NCI-H1694 treated with DMSO at 0.1 percent for 48 hours (cell line): Measurements from ENCODE around the gene CKS2.

Source experiments
- DNase-seq: peaks from one replicate; lab custom pipeline; 2025; lab: John Stamatoyannopoulos, UW

CKS2 gene

DNA sequence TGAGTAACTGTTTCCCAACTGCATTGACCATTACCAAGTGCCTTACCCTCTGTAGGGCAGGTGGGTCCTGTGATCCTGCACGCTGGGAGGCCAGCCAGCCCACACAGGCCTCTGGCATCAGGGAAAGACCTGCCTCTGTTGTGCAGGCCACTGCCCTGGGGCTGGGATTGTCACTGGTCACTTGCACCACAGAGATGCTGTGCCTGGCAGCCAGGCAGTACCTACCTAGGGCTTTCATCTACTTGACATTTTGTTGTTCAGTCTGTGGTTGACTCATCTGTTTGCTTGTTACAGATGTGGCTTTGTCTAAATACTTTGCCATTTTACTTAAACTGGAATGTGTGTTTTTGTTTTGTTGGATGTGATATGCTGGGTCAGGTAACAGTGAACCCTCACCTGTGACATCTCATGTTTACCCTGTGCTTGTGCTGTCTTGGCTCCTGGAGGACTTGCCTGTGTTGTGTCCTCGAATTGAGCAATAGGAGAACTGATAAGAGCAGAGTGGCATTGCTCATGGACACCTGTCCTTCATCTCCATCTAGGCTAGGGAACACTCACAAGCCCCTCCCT, 40.1 kb downstream of the CKS2 start:
- DNase-seq, result no peak

DNA sequence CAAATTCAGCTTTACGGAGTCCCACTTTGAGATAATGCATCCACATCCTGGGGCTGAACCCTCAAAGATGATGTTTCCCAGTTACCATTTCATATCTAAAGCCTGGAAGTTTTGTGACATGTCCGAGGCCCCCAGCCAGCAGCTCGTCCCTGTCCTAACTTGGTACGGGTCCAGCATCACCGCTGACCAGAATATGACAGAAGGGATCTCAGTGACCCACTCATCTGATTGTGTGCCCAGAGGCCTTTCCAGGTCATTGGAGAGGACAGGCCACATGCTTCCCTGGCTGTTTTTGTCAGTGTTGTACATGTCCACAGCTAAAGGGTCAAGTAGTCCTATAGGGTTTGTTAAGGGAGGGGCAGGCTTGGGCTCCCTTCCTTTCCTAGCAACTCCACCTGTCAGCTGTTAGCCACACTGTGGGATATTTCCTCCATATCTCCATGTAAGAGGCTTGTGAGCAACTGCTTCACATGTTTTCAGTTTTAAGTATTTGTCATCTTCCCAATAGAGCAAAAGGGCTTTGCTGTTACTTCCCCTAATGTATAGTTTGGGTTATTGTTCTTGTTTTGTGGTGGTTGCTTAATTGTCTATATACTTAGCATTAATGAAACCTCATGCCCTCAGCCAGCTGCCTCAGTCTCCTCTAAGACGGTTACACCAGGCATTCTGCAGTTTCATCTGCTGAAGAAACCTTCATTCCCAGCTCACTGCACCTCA, 40.7 kb downstream of the CKS2 start:
- DNase-seq, result no peak

DNA sequence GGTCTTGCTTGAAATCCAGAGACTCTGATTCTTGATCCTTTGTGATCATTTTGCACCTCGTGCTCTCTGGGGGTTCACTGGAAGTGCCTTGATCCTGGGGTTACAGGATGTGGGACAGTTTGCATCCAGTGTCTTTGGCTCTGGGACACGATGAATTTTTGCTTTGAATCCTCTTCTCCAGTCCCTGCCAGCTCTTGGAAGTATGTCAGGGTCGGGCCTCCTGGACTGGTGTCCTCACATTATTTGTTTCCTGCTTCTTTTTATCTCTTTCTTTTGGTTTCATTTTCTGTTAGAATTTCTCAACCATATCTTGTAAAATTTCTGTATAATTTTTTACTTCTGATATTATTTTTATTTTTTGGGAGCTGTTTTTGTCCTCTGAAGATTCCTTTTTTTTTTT, 41.5 kb downstream of the CKS2 start:
- no peak for DNase-seq

DNA sequence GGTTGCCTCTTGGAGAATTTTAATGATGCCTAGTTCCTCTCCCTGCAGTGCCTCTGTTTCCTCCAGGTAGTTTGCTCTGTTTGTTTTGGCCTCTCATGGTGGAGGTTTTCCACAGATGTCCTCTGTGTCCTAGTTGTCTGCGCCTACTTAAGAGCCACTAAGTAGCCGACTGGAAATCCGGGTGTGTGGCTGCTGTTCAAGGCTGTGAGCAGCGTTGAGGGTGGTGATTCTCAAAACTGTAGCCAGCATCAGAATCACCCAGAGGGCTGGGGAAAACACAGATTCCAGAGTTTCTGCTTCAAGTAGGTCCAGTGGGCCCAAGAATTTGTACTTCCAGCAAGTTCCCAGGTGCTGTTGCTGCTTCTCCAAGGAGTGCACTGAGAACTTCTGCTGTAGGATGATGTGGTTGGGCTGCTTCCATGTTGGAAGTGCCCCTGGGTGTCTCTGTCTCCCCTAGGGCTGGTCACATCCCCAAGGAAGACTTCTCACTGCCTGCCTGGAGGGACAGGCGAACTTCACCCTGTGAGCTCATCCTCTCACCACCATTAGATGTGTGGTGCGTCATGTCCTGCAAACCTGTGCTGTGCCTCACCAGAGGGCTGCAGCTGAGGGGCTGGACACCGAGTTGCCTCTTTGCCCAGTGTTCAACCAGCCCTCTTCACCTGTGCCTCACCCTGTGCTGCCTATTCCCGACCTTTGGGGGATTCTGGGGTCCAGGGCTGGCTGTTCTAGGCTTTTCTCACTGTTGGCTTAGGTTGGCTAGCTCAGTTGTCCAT, 42.1 kb downstream of the CKS2 start:
- no peak for DNase-seq

DNA sequence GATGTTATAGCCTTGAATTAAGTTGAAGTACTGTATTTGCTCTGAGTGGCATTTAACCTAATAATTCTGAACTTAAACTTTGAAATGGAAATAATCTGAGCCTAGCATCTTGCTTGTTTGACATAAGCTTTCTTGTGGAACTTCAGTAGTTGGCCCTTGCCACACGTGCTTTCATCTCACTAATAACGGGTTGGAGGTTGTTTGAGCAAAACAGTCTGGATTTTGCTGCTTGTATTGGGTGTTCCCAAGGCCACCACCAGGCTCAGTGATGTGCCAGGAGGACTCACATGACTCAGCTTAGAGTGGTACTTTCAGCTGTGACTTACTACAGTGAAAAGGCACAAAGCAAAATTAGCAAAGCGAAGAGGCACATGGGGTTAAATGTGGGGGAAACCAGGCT, 43.0 kb downstream of the CKS2 start:
- DNase-seq, result no peak

DNA sequence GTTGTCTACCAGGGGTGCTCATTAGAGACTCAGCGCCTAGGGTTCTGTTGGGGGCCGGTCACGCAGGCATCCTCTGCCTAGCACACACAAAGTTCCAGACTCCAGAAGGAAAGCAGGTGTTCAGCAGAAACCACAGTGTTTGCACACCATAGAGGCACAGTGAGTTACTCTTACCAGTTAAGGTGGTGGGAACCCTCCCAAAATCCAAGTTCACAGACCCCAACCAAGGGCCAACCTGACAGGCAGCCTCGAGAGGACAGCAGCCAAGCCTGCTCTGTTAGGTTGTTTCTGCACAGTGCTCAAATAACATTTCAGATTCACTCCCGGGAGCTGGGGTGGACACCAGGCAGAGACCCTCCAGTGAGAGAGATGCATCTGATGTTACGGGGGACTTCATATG, 43.5 kb downstream of the CKS2 start:
- no peak for DNase-seq

DNA sequence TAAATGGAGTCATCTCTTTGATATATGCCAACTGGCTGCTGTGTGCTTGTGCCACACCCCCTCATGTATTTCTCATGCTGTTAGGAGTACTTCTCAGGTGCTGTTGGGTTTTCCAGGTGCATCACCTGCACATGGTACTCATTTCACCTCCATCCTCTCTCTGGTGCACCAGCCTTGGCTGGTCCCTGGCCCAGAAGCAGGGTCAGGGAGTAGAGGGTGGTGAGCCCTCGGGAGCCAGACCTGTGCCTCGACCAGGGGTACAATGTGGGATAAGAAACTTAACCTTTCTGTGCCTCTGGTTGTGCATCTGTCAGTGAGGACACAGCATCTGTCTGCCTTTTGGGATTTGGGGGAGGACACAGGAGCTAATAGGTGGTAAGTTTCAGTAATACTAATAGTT, 45.8 kb downstream of the CKS2 start:
- no peak for DNase-seq

DNA sequence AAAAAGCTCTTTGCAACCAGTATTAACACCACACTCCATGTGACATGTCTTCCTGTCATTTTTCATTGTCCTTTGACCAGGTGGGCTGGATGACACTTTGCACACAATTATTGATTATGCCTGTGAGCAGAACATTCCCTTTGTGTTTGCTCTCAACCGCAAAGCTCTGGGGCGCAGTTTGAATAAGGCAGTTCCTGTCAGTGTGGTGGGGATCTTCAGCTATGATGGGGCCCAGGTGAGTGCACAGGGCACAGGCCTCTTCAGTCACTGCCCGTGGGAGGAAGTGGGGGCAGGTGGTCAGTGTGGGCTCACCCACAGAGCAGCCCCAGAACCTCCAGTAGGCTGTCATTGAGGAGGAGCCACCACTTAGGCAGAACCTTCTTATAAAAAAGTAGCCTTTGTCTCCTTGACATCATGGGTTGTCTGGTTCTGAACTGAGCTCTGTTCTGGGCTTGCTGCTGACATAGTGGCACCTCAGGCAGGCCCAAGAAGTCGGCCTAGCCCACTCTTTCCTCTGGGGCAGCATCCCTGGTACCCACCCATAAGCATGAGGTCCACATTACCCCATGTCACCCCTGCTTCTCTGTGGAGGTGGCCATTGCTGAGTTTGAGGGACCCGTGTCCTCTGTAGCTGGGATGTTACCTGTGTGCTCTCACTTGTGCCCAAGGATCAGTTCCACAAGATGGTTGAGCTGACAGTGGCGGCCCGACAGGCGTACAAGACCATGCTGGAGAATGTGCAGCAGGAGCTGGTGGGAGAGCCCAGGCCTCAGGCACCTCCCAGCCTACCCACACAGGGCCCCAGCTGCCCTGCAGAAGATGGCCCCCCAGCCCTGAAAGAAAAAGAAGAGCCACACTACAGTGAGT, 46.6 kb downstream of the CKS2 start:
- DNase-seq, result no peak

DNA sequence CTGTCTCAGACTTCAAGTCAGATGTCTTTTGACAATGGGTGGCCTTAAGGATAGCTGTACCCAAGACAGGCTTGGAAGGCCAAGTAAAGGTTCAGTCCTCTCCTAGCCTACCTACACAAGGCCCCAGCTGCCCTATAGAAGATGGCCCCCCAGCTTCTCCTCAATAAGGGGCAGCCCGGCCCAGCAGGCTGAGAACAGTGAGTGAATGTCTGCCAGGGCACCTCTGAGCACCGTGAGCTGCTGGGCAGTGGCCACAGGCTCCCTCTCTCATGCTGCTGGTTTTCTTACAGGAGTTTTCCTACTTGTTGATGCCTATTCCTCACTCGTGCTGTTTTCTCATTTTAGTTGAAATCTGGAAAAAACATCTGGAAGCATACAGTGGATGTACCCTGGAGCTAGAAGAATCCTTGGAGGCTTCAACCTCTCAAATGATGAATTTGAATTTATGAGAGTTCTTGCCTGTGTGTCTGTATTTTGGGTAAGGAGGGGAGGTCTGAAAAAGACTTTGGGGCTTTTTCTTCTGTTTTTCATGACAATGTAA, 47.5 kb downstream of the CKS2 start:
- no peak for DNase-seq

DNA sequence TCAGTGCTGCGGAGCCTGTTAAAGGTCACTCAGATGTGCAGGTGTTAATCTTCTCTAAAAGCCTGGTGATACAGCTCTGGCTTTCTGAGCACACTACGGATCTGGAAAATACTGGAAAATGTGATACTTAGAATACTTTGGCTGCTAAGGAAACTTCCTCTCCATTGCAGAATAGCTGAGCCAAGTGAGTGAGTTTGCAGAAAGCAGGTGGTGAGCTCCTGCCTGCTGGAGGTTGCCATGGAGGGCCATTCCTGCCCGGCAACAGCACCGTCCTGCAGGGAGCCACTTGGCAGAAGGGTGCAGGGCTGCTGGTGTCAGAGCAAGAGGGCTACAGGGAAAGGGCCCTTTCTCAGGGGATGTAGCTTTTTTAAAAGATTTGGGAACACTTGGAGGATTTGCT, 48.0 kb downstream of the CKS2 start:
- peak; percentile 16 for DNase-seq

DNA sequence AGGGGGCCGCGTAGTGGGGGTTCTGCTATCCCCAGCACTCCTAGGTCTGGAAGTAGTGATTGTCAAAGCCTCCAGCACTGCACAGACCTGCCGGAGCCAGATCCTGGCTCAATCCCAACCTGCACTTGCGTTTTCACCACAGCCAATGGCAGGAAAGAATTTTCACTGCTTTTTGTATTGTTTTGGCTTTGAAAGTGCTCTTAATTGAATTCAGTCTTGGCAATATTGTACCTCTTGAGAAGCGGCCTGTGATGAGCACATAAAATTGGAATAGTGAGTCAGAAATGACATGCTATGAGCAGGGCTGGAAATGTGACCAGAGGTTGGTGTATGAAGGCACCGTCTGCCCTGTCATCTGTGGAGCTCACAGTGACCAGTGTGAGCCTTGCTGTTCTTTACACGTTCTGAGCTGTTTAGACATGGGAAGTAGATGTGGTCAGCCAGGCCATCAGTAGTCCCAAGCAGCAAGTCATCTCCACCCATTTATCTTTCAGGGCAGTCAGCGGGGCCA, 48.8 kb downstream of the CKS2 start:
- DNase-seq, result peak; percentile 37

DNA sequence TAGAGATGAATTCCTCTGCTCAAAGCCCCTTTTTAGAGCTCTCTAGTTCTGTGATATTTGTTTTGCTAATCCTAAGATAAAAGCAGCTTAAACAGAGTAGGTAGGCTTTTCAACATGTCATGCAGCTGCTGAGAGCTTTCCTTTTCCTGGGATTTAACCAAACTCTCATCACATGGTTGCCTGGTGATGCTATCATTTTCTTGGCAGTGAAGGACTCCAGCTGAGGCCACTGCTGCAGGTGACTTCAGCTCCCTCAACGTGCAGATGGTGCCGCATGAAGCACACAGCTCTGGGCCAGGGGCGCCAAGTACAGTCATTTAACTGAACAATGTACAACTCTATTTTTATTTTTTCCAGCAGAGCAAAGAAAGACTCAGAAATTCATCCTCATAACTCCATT, 49.5 kb downstream of the CKS2 start:
- DNase-seq, result peak; percentile 39

DNA sequence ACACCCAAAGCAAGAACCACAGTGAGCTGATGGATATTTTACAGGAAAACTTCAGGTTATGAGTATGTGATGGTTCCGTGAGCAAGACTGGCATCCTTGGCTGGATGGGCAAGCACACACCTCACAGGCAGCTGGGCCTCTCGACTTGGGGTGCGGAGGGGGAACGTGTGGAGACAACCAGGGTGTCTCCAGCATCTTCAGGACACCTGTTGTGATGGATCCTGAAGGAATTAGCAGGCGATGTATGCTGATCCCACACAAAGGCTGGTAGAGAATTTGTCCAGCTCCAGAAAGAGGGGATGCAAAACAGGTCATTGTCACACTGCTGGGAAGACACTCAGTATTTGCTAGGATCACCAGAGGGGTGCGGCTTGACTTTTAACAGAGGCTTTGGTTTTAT, 50.0 kb downstream of the CKS2 start:
- DNase-seq, result no peak

DNA sequence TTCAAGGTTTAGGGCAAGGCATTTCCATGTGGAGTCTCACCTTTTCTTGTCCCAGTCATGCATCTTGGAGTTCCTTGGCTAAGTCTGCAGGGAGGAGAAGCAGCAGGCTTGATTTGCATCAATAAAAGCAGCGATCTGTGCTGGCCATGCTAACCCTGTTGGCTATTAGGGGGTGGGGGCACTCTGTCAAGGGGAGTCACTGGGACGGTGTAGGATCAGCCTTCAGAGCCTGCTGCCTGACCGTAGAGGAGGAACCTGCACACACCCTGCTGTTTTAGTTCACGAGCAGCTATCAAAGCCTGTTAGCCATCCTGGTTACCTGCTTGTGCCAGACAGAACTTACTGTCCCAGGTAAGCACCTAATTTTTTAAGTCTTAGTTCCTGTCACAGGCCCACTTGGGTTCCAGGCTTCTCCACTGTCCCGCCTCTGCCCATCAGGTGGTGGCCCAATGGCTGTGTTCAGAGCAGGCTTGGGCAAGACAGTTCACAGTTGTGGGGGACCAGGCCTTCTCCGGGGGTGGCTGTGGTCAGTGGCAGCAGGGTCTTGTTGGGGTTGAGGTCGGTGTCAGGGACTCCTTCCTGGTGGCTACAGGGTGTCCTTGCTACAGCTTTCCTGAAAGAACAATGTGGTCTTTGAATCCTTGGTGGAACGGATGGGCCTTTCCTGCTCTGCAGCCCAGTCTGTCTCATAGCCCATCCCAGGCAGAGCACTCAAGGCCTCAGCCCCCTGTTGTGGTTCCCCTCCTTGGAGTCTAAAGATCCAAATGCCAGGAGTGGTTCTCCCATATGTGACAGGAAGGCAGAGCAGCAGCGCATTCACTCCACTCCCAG, 51.0 kb downstream of the CKS2 start:
- DNase-seq, result no peak

DNA sequence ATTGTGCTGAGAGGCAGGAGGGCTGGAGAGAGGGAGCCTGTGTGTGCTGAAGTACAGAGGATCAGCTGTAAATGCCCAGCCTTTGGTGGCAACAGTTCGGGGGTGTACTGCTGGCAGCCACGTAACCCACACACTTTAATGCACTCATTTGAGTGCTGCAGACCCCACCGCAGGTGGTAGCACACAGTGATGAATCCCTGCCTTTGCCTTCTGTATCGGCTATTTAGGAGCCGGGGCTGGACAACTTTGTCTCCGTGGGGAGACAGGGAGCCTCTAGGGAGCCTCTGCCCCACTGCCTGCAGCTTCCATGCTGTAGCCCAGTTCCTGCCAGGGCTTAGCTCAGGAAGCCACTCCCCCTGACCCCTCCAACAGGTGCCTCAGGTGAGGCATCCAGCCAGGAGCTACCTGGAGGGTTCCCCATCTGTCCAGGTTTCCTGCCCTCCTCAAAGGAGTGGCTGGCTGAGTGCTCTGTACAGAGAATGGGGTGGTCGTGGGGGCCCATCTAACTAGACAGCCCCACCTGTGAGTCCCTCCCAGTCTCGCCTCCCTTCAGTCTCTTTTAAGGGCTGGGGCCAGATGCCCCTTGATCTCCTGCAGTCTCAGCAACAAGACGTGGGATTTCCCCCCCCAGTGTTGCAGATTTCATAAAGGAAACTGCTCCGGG, 51.8 kb downstream of the CKS2 start:
- no peak for DNase-seq

DNA sequence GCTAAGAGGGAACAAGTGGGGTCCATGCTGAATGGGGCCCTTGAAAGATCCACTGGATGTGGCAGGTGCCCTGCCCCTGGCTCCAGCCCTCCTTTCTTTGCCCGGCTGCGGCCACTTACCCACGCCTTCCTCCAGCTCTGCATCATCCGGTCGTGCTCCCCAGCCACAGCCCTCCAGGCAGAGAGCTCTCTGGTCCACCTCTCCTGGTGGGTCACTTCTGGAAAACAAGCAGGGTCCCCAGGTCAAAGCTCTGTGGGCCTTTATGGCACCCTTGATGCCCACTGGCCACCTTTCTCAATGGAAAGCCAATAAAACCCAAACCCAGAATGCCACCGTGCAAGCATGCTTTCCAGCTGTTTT, 52.3 kb downstream of the CKS2 start:
- DNase-seq, result no peak

DNA sequence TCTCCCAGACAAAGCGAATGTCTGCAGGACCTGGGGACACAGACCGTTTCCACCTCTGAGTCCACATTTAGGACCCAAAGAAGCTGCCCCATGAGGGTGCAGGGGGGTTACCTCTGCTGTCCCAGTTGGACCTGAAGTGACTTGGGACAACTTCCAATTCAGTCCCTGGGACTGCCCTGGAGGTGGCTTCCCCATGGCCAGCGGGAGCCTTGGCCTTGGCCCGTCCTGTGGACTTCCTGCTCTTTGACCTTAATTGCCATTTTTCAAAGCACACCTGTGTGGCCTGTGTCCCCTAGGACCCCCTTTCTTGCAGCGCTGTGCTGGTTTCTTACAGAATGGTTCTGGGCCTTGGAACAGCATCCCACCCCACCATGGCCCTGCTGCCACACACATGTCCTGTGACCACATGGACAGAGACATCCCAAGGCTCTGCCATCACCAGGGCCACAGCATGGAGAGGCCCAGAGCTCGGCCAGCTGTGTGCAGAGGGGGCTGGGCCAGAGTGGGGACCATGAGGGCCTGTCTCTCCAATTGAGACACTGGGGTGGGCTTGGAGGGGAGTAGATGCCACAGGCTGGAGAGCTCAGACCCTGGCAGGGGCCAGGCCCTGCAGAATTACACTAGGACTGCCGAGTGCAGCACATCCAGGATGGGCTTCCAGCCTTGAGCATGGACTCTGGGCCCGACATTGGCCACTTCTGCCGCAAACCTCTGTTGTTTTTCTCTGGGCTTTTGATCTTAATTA, 53.1 kb downstream of the CKS2 start:
- DNase-seq, result no peak

DNA sequence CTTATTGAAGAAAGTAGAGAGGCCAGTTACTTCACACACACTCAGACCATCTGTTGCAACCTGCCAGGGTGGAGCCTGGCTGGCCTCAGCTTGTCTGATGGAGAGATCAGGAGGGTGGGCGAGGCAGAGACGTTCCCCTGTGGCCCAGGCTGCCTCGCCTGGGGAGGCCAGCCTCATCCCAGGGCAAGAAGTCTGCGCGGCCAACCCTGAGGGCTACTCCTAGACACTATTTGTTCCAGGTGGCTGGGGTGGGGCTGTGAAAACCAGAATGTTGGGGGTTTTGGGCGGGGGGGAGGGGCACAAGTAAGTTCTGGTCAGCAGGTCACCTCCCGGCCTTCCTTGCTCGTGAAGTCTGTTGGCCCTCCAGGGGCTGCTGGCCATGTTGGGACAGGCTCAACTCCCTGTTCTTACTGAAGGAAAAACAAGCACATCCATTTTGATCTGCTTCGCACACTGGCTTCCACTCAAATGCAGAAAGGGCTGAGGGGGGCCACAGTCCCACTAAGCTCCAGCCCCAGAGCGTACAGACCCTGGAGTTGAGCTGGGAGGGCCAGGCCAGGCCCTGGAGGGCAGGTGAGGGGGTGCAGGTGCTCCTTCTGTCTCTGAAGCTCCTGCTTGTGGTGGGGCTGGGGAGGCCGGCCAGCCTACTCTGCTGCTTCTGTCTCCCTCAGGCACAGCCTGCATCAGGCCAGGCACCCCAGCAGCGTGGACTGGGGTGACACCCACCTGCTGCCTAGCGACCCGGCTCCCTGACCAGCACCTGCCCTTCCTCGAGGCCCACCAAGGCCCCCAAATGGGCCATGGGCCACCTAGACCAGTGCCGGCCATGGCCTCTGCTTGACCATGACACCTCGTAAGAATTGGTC, 53.9 kb downstream of the CKS2 start:
- DNase-seq, result no peak

DNA sequence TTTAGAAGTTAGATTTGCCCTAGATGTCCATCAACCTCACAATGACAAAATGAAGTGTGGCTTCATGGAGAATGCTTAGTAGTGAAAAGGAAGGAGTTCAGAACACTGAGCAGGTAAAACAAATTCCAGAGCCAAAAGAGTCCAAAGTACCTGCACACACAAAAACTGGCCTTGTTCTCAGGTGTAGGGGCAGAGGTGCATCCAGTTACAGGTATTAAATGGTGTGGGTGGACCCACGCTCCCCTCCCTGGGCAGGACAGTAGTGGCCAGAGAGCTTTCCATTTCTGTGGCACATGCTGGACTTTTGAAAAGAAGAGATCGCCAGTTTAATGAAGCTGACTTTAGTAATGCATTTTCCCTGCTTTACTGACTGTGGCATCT, 54.5 kb downstream of the CKS2 start:
- no peak for DNase-seq
